M059J (cell line): ENCODE measurements around the gene GREB1. TPM values are rescaled to one million over a fixed set of nuclear protein-coding genes. Genes with fewer than 3 reads are reported as not detected.

Experiments
- DNase-seq: peaks from one replicate; pipeline ENCODE4 v3.0.0-alpha.2; 2012; ENCODE audit warnings: low read depth
- total RNA-seq: library from RNA; depleted of rRNA; stranded (reverse); fragments of >200 nt; shearing (Covaris generic); gene quantifications from 2 replicates; pipeline ENCODE4 v1.2.3, GENCODE V29; 2014

GREB1 gene
- total RNA-seq, 1 experiment from 2014 or later: 0.39 TPM

DNA sequence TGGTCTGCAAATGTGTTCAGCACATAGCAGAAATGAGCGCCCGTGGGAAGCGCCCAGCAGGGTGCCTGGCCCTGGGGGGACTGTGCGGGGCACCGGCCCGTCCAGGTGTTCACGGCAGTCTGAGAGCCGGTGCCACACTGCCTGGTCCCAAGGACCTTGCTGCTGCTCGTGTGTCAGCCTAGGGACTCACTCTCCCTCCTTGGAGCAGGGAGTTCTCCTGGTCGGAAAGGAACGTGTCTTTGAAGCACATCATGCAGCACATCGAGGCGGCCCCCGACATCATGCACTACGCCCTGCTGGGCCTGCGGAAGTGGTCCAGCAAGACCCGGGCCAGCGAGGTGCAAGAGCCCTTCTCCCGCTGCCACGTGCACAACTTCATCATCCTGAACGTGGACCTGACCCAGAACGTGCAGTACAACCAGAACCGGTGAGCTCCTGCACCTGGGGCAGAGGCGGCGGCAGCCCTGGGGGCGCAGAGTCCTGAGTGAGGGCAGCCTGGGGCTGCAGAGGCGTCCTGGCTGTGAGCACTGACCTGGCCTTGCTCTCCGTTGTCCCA is 100.2 kb downstream of the GREB1 start:
- DNase-seq: no peak

DNA sequence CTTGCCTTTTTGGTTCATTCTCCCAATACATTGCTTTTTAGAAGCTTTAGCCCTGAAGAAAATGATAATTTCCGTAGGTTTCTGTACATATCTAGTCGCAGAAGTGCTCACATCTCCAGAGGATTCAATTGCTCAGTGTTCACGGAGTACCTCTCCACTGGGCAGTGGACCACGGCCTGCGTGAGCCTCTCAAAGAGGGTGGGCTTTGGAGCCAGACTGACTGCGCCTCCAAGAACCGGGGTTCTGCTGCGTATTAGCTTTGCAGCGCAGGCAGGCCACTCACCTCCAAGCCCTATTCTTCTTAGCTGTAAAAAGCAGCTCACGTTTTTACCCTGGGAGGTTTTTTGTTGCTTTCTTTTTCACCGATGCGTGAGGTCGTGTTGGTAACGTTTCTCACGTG is 100.7 kb downstream of the GREB1 start:
- DNase-seq: no peak

DNA sequence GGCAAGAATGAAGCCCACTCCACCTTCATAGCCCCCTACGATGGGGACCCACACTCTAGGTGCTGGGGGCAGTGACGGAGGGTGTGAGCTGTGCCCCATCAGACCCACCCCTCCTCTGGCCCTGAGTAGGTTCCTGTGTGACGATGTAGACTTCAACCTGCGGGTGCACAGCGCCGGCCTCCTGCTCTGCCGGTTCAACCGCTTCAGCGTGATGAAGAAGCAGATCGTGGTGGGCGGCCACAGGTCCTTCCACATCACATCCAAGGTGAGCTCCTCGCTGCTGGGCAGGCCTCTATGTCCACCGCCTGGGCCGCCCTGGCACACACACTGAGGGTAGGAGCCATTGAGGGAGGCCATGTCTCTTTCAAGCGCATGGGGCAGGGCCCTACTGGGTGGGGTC is 101.3 kb downstream of the GREB1 start:
- no peak for DNase-seq

GRCh38 chr2:11636593-11637295 is 102.9 kb downstream of the GREB1 start:
- no peak for DNase-seq

- no peak for DNase-seq
Measured at GRCh38 chr2:11637546-11637945, 103.7 kb downstream of the GREB1 start.

DNA sequence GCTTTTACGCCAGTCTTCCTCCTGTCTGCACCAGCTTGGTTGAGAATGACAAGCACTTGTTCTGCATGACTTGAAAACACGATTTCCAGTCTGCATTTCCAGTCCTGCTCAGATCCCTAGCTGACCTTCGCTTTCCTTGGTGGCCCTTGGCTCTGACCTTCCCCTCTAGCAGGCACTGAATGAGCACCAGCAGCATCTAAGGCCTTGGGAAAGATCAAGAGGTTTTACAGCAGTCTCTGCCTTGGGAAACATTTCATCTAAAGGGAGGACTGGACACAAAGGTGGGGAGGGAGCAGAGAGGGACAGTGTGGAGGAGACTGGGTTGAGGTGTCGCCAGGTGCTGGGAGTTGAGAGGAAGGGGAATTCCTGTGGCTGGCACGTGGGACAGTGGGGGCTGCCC is 105.7 kb downstream of the GREB1 start:
- no peak for DNase-seq

DNA sequence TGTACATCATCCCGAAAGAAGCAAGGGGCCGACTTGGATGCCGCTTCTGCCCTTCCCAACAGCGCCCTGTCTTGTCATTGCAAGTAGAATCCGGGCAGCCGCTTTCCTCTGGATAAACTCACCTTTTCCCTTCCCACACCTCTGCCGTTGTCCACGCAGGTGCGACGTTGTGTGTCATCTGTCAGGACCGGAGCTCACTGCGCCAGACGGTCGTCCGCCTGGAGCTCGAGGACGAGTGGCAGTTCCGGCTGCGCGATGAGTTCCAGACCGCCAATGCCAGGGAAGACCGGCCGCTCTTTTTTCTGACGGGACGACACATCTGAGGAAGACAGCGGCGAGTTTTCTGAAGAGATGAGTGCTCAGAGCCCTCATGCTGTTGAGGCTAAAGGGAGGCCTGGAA is 106.3 kb downstream of the GREB1 start:
- no peak for DNase-seq

DNA sequence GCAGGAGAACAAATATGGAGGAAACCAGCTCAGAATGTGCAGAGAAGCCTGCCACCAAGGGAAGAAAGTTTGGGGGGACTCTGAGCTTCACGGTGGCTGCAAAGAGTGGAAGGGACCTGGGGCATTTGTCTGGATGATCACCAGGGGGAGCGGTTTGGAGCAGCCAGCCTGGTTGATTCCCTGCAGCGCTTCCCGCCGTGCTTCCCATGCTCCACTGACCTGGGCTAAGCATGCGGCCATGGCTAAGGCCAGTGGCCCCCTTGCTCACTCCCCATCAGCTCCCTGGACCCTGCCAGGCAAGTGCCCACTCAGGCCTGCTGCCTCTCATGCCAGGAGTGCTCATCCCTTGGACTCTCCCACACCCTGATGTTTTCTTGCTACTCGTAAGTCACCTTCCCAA is 109.1 kb downstream of the GREB1 start:
- DNase-seq: no peak

DNA sequence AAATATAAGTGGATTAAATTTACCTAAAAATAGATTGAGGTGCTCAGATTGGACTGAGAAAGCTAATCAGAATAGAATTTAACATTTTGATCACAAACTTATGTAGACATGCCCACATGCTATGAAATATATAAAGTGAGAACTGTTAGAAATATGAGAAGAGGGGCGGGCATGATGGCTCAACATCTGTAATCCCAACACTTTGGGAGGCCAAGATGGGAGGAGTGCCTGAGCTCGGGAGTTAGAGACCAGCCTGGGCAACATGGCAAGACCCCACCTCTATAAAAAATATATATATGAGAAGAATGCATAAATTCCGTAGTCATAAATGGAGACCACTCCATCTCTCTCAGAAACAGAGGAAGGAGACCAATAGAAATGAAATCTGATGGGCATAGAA is 110.4 kb downstream of the GREB1 start:
- no peak for DNase-seq

DNA sequence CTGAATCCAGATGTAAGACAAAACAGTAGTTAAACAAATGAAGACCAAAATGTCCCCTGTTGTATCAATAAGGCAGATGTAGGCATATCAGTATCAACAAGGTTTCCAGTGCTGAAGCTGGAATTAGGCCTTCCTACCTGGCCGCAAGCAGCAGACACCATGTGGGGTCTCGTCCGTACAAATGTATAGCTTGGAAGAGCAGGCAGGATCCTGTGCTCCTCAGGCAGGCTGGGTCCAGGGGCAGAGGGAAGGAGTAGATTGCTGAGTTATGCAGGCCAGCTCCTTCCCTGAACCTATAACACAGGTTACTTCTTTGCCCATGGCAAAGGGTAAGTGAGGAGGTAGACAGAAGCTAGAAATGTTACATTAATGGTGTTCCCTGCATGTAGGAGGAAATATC is 112.7 kb downstream of the GREB1 start:
- no peak for DNase-seq

GRCh38 chr2:11647834-11648600 is 114.2 kb downstream of the GREB1 start:
- DNase-seq: no peak

- no peak for DNase-seq
Measured at GRCh38 chr2:11649093-11649492, 115.2 kb downstream of the GREB1 start.

GRCh38 chr2:11651856-11652548 is 118.2 kb downstream of the GREB1 start:
- no peak for DNase-seq

DNA sequence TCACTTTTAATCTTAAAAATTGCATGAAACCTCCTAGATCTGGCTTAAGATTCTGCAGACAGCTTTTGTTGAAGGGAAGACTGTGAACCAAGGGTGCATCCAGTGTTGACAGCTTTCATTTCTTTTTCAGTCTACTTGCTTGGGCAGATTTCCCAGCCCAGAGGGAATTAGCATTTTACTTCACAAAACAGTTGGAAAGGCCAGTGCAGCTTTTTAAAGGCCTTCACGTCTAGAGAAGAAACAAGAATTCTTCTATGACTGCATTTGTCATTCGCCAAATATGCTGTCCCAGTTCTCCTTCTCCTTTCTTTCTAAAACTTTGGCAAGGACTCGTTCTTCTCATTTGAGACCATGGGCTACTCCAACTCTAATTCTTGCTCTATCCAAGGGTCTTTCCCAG is 118.7 kb downstream of the GREB1 start:
- no peak for DNase-seq

- DNase-seq: no peak
Measured at GRCh38 chr2:11655495-11655894, 121.7 kb downstream of the GREB1 start.

- DNase-seq: no peak
Measured at GRCh38 chr2:11656252-11656651, 122.4 kb downstream of the GREB1 start.

- DNase-seq: no peak
Measured at GRCh38 chr2:11656671-11657101, 122.8 kb downstream of the GREB1 start.

DNA sequence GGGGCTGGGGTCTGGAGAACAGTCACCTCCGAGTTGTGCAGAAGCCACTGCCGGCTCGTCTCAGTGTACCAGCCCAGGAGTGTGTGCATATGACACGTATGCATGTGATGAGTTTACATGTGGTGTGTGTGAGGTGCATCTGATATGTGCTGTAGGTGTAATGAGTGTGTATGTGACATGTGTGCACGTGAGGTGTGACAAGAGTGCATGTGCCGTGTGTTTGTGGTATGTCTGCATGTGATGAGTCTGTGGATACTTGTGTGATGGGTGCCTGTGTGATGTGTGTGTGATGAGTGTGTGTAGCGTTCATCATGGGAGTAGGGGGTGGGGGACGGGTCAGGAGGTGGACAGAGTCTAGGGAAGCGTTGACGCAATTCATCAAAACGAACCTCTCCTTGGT is 123.3 kb downstream of the GREB1 start:
- DNase-seq: no peak

DNA sequence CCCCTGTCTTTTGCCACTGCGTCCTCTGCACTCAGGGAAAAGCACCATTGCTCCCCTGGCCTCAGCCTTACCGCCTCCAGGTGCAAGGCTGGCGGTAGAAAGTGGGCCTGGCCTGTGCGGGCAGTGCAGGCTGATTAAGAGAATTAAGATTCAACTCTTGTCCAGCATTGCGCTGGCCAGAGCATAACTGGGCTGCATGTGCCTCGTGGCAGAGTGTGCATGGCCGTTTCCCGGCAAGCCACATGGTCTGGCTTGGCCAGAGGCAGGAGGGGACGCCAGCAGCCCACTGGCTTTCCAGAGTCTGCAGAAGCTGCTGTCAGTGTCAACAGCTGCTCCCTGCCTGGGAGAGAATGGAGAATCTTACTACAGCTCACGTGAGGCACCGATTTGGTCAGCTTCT is 123.8 kb downstream of the GREB1 start:
- no peak for DNase-seq

- DNase-seq: no peak
Measured at GRCh38 chr2:11658208-11659114, 124.6 kb downstream of the GREB1 start.

- DNase-seq: no peak
Measured at GRCh38 chr2:11659115-11659475, 125.2 kb downstream of the GREB1 start.

DNA sequence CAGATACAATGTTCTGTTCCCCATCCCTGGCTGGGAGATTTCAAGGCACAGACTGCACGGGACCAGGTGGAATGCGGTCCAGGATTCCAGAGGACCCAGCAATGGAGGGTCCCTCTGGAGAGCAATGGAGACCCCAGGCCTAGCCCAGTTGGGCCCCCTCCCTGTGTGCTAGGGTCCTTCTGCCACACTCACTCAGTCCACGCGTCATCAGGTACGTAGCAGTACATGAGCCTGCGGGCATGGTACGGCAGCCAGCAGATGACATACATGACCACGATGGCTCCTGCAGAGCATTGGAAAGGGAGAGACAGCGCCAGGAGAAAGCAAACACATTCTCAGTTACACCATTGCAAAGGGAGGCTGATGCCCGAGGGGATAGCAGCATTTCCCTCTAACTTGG is 126.0 kb downstream of the GREB1 start:
- DNase-seq: no peak
